Measurements from ENCODE around the gene TRIO.

- TF ChIP-seq CTCF (IDR thresholded peaks at IDR 0.05; ENCODE audit: control extremely low read depth in 1 of 3, insufficient read depth in 1 of 3, low read depth in 1 of 3, low read length in 3 of 3) = no peak
- TF ChIP-seq EP300 (IDR thresholded peaks at IDR 0.05; ENCODE audit: borderline replicate concordance in 1 of 2, low read depth in 2 of 2, low read length in 2 of 2) = no peak
- TF ChIP-seq ATF3 (IDR thresholded peaks at IDR 0.05; ENCODE audit: insufficient read depth, low read depth, low read length) = no peak
- no peak for TF ChIP-seq TAF1 (IDR thresholded peaks at IDR 0.05; ENCODE audit: low read depth, low read length)
- TF ChIP-seq NRF1 (IDR thresholded peaks at IDR 0.05; ENCODE audit: low read depth, low read length) = no peak
- no peak for TF ChIP-seq RAD21 (IDR thresholded peaks at IDR 0.05 in 1 of 2, conservative IDR thresholded peaks at IDR 0.05 in 1 of 2; ENCODE audit: low read depth in 2 of 2, low read length in 2 of 2)
- no peak for TF ChIP-seq YY1 (IDR thresholded peaks at IDR 0.05; ENCODE audit: low read depth, low read length)
- no peak for TF ChIP-seq POLR2A (IDR thresholded peaks at IDR 0.05; ENCODE audit: control extremely low read depth in 1 of 2, low read depth in 2 of 2, low read length in 2 of 2)
- no peak for TF ChIP-seq EGR1 (IDR thresholded peaks at IDR 0.05; ENCODE audit: borderline replicate concordance, low read depth, low read length)
- TF ChIP-seq RXRA (IDR thresholded peaks at IDR 0.05; ENCODE audit: insufficient read depth, low read depth, low read length) = no peak
- no peak for TF ChIP-seq SP2 (IDR thresholded peaks at IDR 0.05; ENCODE audit: low read length)
- no peak for TF ChIP-seq EZH2 (IDR thresholded peaks at IDR 0.05; ENCODE audit: low read depth, low read length, severe bottlenecking)
Measured at GRCh38 chr5:14199902-14200301, 56.8 kb downstream of the TRIO start.
